Keratinocyte (primary cell): ENCODE measurements around the gene CD248. TPM values are rescaled to one million over a fixed set of nuclear protein-coding genes. Genes with fewer than 3 reads are reported as not detected.

Source experiments
- DNase-seq: peaks from one replicate; pipeline ENCODE4 v3.0.0-alpha.2; 2011; ENCODE audit warnings: low read depth, missing footprints, low spot score
- FAIRE-seq: peaks from 2 replicates; lab custom pipeline; 2011; peaks lifted over from hg19 to GRCh38; lab: Jason Lieb, UNC
- H2AFZ ChIP-seq: 2 replicates; pipeline ENCODE4 v1.6.0; 2012; ENCODE audit warnings: low read length, control low read depth, inconsistent platforms; ENCODE audit not compliant: control insufficient read depth
- H3K27ac ChIP-seq: 2 replicates; pipeline ENCODE4 v1.5.1; 2011; ENCODE audit warnings: low read length; ENCODE audit not compliant: control insufficient read depth, insufficient read depth
- H3K27me3 ChIP-seq: 3 replicates; pipeline ENCODE4 v1.6.0; 2011; ENCODE audit warnings: low read length; ENCODE audit not compliant: control insufficient read depth, insufficient read depth; ENCODE audit errors: extremely low read depth
- H3K36me3 ChIP-seq, 2 experiments: 2 replicates in 1 of 2; 3 replicates in 1 of 2; pipeline ENCODE4 v1.5.1; 2011; ENCODE audit warnings: low read length in 2 of 2, mild to moderate bottlenecking in 1 of 2; ENCODE audit not compliant: control insufficient read depth in 2 of 2, insufficient read depth in 2 of 2; ENCODE audit errors: extremely low read depth in 1 of 2
- H3K4me1 ChIP-seq: 3 replicates; pipeline ENCODE4 v1.5.1; 2011; ENCODE audit warnings: low read length; ENCODE audit not compliant: control insufficient read depth, insufficient read depth; ENCODE audit errors: extremely low read depth
- H3K4me2 ChIP-seq: 3 replicates; pipeline ENCODE4 v1.6.0; 2011; ENCODE audit warnings: low read depth, low read length; ENCODE audit not compliant: control insufficient read depth, insufficient read depth; ENCODE audit errors: extremely low read depth
- H3K4me3 ChIP-seq, 3 experiments: fragments of 200-600 bp in 1 of 3; sonication (generic) in 1 of 3; 2 replicates in 2 of 3; 3 replicates in 1 of 3; pipeline ENCODE4 v1.5.1; 2011 to 2016; ENCODE audit warnings: low read length in 3 of 3, mild to moderate bottlenecking in 3 of 3, control low read depth in 2 of 3, inconsistent platforms in 1 of 3, low read depth in 1 of 3, mixed read lengths in 1 of 3, mixed run types in 1 of 3, moderate library complexity in 1 of 3; ENCODE audit not compliant: control insufficient read depth in 2 of 3, insufficient read depth in 2 of 3; ENCODE audit errors: extremely low read depth in 1 of 3
- H3K79me2 ChIP-seq: 2 replicates; pipeline ENCODE4 v1.6.0; 2012; ENCODE audit warnings: low read length; ENCODE audit not compliant: control insufficient read depth, insufficient read depth
- H3K9ac ChIP-seq: 3 replicates; pipeline ENCODE4 v1.6.0; 2011; ENCODE audit warnings: low read length; ENCODE audit not compliant: control insufficient read depth, insufficient read depth; ENCODE audit errors: extremely low read depth
- H3K9me1 ChIP-seq: 3 replicates; pipeline ENCODE4 v1.6.0; 2011; ENCODE audit warnings: low read length; ENCODE audit not compliant: control insufficient read depth, insufficient read depth; ENCODE audit errors: extremely low read depth
- H3K9me3 ChIP-seq: 2 replicates; pipeline ENCODE4 v1.5.1; 2012; ENCODE audit warnings: low read depth, low read length; ENCODE audit not compliant: control insufficient read depth
- H4K20me1 ChIP-seq: 3 replicates; pipeline ENCODE4 v1.6.0; 2011; ENCODE audit warnings: low read length; ENCODE audit not compliant: control insufficient read depth, insufficient read depth; ENCODE audit errors: extremely low read depth
- EZH2 ChIP-seq: IDR thresholded peaks from one replicate; pipeline ENCODE4 v1.6.1; 2012; ENCODE audit warnings: inconsistent platforms, mild to moderate bottlenecking, low read length, moderate library complexity
- dilution Hi-C: fragments of 300-500 bp; cut with MboI; formaldehyde crosslinking; loops from one replicate; pipeline ENCODE4 v1.7.0; 2020; ENCODE audit warnings: low sequenced_read_pairs; ENCODE audit not compliant: extremely low pct_ligation_motif_present
- polyA plus RNA-seq, 5 experiments: library from polyadenylated mRNA; depleted of rRNA in 3 of 5; stranded (reverse) in 3 of 5; stranded (forward) in 1 of 5; unstranded in 1 of 5; fragments of >200 nt; gene quantifications; 1 replicate in 1 of 5; 2 replicates in 3 of 5; 3 replicates in 1 of 5; pipeline versions ENCODE4 v1.2.1 to v1.2.3, GENCODE V29; 2011 to 2012; ENCODE audit warnings: missing spikeins in 2 of 5, low read depth in 1 of 5, low replicate concordance in 1 of 5
- TF ChIP-seq, protein P1 (sequence below), 3 experiments: IDR thresholded peaks in 1 of 3; conservative IDR thresholded peaks in 1 of 3; optimal IDR thresholded peaks in 1 of 3; 2 replicates in 2 of 3; 3 replicates in 1 of 3; pipeline versions ENCODE3 to v1.5.1; 2011; ENCODE audit warnings: low read length in 3 of 3, mild to moderate bottlenecking in 3 of 3, moderate library complexity in 2 of 3, control low read depth in 1 of 3, inconsistent platforms in 1 of 3; ENCODE audit not compliant: insufficient read depth in 2 of 3; ENCODE audit errors: extremely low read depth in 1 of 3

CD248 gene
- polyA plus RNA-seq, 1 donor (not counting 4 experiments of a cell fraction or from before 2014, with no cell fraction given): 0.12 TPM

- no peak for FAIRE-seq
- Histone ChIP-seq H3K9ac (no peak overlapping the region), H3K27me3 (no peaks in the 10 kb centered on the region), H3K4me1 (peaks cover 40% of the 10 kb centered on the region), H3K4me2 (no peak overlapping the region), H2AFZ (no peak overlapping the region), H3K79me2 (peaks cover 22% of the 10 kb centered on the region), H3K36me3 (peaks cover 23 to 32% of the 10 kb centered on the region in 2 experiments), H3K9me3 (no peaks in the 10 kb centered on the region), H3K4me3 (no peak overlapping the region), H3K27ac (no peak overlapping the region), H3K9me1 (peaks cover 3% of the 10 kb centered on the region), H4K20me1 (peaks cover 3% of the 10 kb centered on the region)
- dilution Hi-C loops: no loop called here
- TF ChIP-seq, protein P1, sequence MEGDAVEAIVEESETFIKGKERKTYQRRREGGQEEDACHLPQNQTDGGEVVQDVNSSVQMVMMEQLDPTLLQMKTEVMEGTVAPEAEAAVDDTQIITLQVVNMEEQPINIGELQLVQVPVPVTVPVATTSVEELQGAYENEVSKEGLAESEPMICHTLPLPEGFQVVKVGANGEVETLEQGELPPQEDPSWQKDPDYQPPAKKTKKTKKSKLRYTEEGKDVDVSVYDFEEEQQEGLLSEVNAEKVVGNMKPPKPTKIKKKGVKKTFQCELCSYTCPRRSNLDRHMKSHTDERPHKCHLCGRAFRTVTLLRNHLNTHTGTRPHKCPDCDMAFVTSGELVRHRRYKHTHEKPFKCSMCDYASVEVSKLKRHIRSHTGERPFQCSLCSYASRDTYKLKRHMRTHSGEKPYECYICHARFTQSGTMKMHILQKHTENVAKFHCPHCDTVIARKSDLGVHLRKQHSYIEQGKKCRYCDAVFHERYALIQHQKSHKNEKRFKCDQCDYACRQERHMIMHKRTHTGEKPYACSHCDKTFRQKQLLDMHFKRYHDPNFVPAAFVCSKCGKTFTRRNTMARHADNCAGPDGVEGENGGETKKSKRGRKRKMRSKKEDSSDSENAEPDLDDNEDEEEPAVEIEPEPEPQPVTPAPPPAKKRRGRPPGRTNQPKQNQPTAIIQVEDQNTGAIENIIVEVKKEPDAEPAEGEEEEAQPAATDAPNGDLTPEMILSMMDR (optimal IDR thresholded peaks at IDR 0.05 in 1 of 3, IDR thresholded peaks at IDR 0.05 in 1 of 3, conservative IDR thresholded peaks at IDR 0.05 in 1 of 3; ENCODE audit: extremely low read depth in 1 of 3, insufficient read depth in 2 of 3, low read length in 3 of 3): no peak
- TF ChIP-seq EZH2: no peak
- DNase-seq: no peak
Measured at GRCh38 chr11:66332371-66333219, 15.8 kb upstream of the CD248 start.

DNA sequence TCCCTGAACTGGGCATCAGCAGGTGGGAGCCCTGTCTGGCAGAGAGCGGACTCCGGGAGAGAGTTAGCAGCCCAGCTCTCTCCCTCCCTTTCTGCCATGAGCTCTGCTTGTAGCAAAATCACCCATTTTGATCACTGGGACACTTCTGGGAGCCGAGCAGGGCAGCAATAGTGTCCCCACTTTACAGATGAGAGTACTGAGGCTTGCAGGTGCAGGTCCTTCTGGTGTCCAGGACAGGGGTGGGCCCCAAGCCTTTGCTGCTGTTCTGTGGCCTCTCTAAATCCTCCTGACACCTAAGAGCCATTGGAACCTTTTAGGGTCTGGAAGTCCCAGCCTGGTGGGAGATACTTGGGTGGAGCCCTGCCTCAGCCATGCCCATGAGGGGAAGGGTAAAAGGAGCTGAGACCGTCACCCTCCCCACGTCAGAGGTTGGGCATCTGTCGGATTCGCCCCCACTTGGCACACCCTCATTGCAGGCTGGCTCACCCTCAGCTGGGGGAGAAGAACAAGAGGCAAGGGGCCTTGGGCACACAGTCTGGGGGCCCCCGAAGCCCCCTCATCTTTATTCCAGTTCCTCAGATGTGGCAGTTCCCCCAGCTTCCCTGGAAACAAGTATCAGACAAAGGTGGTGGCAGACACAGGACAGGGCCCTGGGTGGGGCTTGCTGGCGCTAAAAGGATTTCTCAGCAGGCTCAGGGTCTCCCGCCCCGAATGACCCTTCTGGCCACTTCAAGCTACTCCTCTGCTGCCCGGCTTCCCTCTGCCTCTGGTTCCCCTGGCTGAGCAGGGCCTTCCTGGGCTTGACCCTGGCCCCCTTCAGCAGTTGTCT lies 14.9 kb upstream of the CD248 start:
- TF ChIP-seq, protein P1 (optimal IDR thresholded peaks at IDR 0.05 in 1 of 3, IDR thresholded peaks at IDR 0.05 in 1 of 3, conservative IDR thresholded peaks at IDR 0.05 in 1 of 3; ENCODE audit: extremely low read depth in 1 of 3, insufficient read depth in 2 of 3, low read length in 3 of 3): no peak
- no peak for TF ChIP-seq EZH2
- Histone ChIP-seq H3K9me1 (peaks cover 3% of the 10 kb centered on the region), H3K4me1 (peaks cover 40% of the 10 kb centered on the region), H3K4me3 (no peak overlapping the region), H2AFZ (no peak overlapping the region), H4K20me1 (peaks cover 3% of the 10 kb centered on the region), H3K27ac (no peak overlapping the region), H3K79me2 (peaks cover 22% of the 10 kb centered on the region), H3K9me3 (no peaks in the 10 kb centered on the region), H3K36me3 (peaks cover 23 to 31% of the 10 kb centered on the region in 2 experiments), H3K27me3 (no peaks in the 10 kb centered on the region), H3K4me2 (no peak overlapping the region), H3K9ac (no peak overlapping the region)
- no peak for FAIRE-seq
- DNase-seq: no peak
- dilution Hi-C loops: no loop called here
